RWPE2 (cell line): ENCODE results near the gene CIAO2B.
"Not testable (repeated sequence)": the region's sequence is repeated elsewhere in the genome, so short reads cannot be mapped to it uniquely, and the experiment has no call there.

Experiments used
- ATAC-seq: fragments of 200-7000 bp; cut with Tn5 transposase; 3 replicates; pipeline ENCODE4 v1.9.1; 2021; ENCODE audit warnings: low read depth
- DNase-seq: peaks from one replicate; pipeline ENCODE4 v3.0.0-alpha.2; 2020; ENCODE audit warnings: low spot score
- H3K27ac ChIP-seq: fragments of 450-650 bp; 2 replicates; pipeline ENCODE4 v1.5.1; 2017; ENCODE audit warnings: mild to moderate bottlenecking; ENCODE audit not compliant: poor library complexity, severe bottlenecking
- H3K27me3 ChIP-seq: fragments of 250-450 bp; sonication (Bioruptor Pico); 2 replicates; pipeline ENCODE4 v1.5.1; 2021; ENCODE audit warnings: mild to moderate bottlenecking, moderate library complexity; ENCODE audit not compliant: insufficient read depth, poor library complexity, severe bottlenecking
- H3K36me3 ChIP-seq: fragments of 250-450 bp; sonication (Bioruptor Pico); 2 replicates; pipeline ENCODE4 v1.5.1; 2020; ENCODE audit warnings: low read depth, mild to moderate bottlenecking, moderate library complexity
- H3K4me1 ChIP-seq: fragments of 250-450 bp; sonication (Bioruptor Pico); 2 replicates; pipeline ENCODE4 v1.5.1; 2021; ENCODE audit warnings: mild to moderate bottlenecking, moderate library complexity; ENCODE audit not compliant: insufficient read depth, poor library complexity, severe bottlenecking
- H3K4me3 ChIP-seq: fragments of 250-450 bp; sonication (Bioruptor Pico); 2 replicates; pipeline ENCODE4 v1.5.1; 2021; ENCODE audit warnings: mild to moderate bottlenecking, moderate library complexity; ENCODE audit not compliant: severe bottlenecking
- H3K9me3 ChIP-seq: fragments of 250-450 bp; sonication (Bioruptor Pico); 2 replicates; pipeline ENCODE4 v1.5.1; 2021; ENCODE audit warnings: mild to moderate bottlenecking, moderate library complexity; ENCODE audit not compliant: severe bottlenecking
- TF ChIP-seq, protein P1 (sequence below): fragments of 450-650 bp; IDR thresholded peaks from one replicate; pipeline ENCODE4 v1.5.1; 2017; ENCODE audit warnings: mild to moderate bottlenecking, moderate library complexity; ENCODE audit not compliant: poor library complexity, severe bottlenecking

CIAO2B gene

DNA sequence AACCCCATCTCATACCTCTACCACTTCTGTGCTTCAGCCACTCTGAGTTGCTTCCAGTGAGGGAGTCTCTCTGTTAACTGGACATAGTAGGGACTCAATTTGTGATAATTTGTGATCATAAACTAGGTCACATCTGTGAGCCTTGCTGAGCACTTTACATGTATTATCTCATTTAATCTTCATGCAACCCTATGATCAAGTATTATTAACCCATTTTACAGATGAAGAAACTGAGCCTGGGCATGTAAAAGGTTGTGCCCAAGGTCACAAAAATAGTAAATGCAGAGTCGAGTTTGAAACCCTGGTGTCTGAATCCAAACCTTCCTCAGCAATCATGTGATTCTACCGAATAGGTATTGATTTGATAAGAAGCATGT lies 35.3 kb downstream of the CIAO2B start:
- Histone ChIP-seq H3K36me3 (no peaks in the 10 kb centered on the region), H3K4me1 (peaks cover 26% of the 10 kb centered on the region), H3K27me3 (no peaks in the 10 kb centered on the region), H3K27ac (peak overlapping the region; percentile 38), H3K9me3 (no peaks in the 10 kb centered on the region), H3K4me3 (no peak overlapping the region)
- DNase-seq (no peak), ATAC-seq (no peak)
- TF ChIP-seq, protein P1, sequence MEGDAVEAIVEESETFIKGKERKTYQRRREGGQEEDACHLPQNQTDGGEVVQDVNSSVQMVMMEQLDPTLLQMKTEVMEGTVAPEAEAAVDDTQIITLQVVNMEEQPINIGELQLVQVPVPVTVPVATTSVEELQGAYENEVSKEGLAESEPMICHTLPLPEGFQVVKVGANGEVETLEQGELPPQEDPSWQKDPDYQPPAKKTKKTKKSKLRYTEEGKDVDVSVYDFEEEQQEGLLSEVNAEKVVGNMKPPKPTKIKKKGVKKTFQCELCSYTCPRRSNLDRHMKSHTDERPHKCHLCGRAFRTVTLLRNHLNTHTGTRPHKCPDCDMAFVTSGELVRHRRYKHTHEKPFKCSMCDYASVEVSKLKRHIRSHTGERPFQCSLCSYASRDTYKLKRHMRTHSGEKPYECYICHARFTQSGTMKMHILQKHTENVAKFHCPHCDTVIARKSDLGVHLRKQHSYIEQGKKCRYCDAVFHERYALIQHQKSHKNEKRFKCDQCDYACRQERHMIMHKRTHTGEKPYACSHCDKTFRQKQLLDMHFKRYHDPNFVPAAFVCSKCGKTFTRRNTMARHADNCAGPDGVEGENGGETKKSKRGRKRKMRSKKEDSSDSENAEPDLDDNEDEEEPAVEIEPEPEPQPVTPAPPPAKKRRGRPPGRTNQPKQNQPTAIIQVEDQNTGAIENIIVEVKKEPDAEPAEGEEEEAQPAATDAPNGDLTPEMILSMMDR = no peak

- ATAC-seq (no peak), DNase-seq (no peak)
- Histone ChIP-seq H3K27me3 (no peaks in the 10 kb centered on the region), H3K36me3 (no peaks in the 10 kb centered on the region), H3K27ac (peak overlapping the region; percentile 80), H3K4me1 (peaks cover 26% of the 10 kb centered on the region), H3K4me3 (no peak overlapping the region), H3K9me3 (no peaks in the 10 kb centered on the region)
- TF ChIP-seq, protein P1 = no peak
These were observed 36.0 kb downstream of the CIAO2B start for GRCh38 chr16:66898207-66898606.

GRCh38 chr16:66896682-66897081 lies 37.5 kb downstream of the CIAO2B start:
- ATAC-seq, DNase-seq, H3K36me3 ChIP-seq, H3K9me3 ChIP-seq, H3K27me3 ChIP-seq, H3K4me3 ChIP-seq: not testable (repeated sequence)
- Histone ChIP-seq H3K4me1 (peaks cover 26% of the 10 kb centered on the region), H3K27ac (peak overlapping the region; percentile 80)

GRCh38 chr16:66895999-66896398 lies 38.2 kb downstream of the CIAO2B start:
- peak overlapping the region; percentile 80 for H3K27ac ChIP-seq
- peaks cover 26% of the 10 kb centered on the region for H3K4me1 ChIP-seq
- DNase-seq = no peak
- 0 out of 2 replicates have a peak, but pooled peaks cover 3% of the 10 kb centered on the region for H3K36me3 ChIP-seq
- ATAC-seq = no peak; the same call in 2 of the 3 replicates
- no peak overlapping the region for H3K4me3 ChIP-seq
- TF ChIP-seq, protein P1 = no peak
- no peaks in the 10 kb centered on the region for H3K27me3 ChIP-seq
- H3K9me3 ChIP-seq = no peaks in the 10 kb centered on the region

GRCh38 chr16:66895689-66895979 lies 38.6 kb downstream of the CIAO2B start:
- no peak for ATAC-seq
- peaks cover 26% of the 10 kb centered on the region for H3K4me1 ChIP-seq
- no peaks in the 10 kb centered on the region for H3K27me3 ChIP-seq
- peak overlapping the region; percentile 80 for H3K27ac ChIP-seq
- H3K9me3 ChIP-seq = no peaks in the 10 kb centered on the region
- no peak overlapping the region for H3K4me3 ChIP-seq
- DNase-seq = no peak
- 0 out of 2 replicates have a peak, but pooled peaks cover 3% of the 10 kb centered on the region for H3K36me3 ChIP-seq
- TF ChIP-seq, protein P1 = no peak
